Muscle of back (tissue), 13 donors: ENCODE measurements around the gene C6orf89. TPM values are rescaled to one million over a fixed set of nuclear protein-coding genes. Genes with fewer than 3 reads are reported as not detected.

Experiments used
- DNase-seq, 3 donors: peaks; one replicate each; pipeline versions ENCODE4 v3.0.0 to v3.0.0-alpha.2; 2013
- long read RNA-seq, 9 donors: transcript quantifications; one replicate each; lab custom pipeline, GENCODE V29; 2026
- polyA plus RNA-seq, 10 donors: library from polyadenylated mRNA; unstranded; fragments of 120-200 nt; gene quantifications; one replicate each; pipeline ENCODE4 v1.2.1, GENCODE V29; 2013; ENCODE audit not compliant: insufficient read length in 10 of 10

C6orf89 gene, protein sequence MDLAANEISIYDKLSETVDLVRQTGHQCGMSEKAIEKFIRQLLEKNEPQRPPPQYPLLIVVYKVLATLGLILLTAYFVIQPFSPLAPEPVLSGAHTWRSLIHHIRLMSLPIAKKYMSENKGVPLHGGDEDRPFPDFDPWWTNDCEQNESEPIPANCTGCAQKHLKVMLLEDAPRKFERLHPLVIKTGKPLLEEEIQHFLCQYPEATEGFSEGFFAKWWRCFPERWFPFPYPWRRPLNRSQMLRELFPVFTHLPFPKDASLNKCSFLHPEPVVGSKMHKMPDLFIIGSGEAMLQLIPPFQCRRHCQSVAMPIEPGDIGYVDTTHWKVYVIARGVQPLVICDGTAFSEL
- polyA plus RNA-seq: 10 to 100 TPM; 29.5 to 40.8 (median 34.7) TPM
- long read RNA-seq, donor 1, full-length matches to known transcripts: 7 of 7 reads
- long read RNA-seq, donor 1, partial matches to known transcripts: 0 of 7 reads
- long read RNA-seq, donor 1, other reads (novel, unspliced or antisense): 0 of 7 reads
- long read RNA-seq, donor 2, full-length matches to known transcripts: 5 of 5 reads
- long read RNA-seq, donor 2, partial matches to known transcripts: 0 of 5 reads
- long read RNA-seq, donor 2, other reads (novel, unspliced or antisense): 0 of 5 reads
- long read RNA-seq, donor 3: 0 reads
- long read RNA-seq, donor 4, full-length matches to known transcripts: 6 of 6 reads
- long read RNA-seq, donor 4, partial matches to known transcripts: 0 of 6 reads
- long read RNA-seq, donor 4, other reads (novel, unspliced or antisense): 0 of 6 reads
- long read RNA-seq, donor 5, full-length matches to known transcripts: 7 of 88 reads
- long read RNA-seq, donor 5, partial matches to known transcripts: 62 of 88 reads
- long read RNA-seq, donor 5, other reads (novel, unspliced or antisense): 19 of 88 reads
- long read RNA-seq, donor 6, full-length matches to known transcripts: 12 of 12 reads
- long read RNA-seq, donor 6, partial matches to known transcripts: 0 of 12 reads
- long read RNA-seq, donor 6, other reads (novel, unspliced or antisense): 0 of 12 reads
- long read RNA-seq, donor 7, transcript C6orf89-201 (8 exons, 1,309 nt): major isoform, 5 of 5 reads
- long read RNA-seq, donor 7, partial matches to known transcripts: 0 of 5 reads
- long read RNA-seq, donor 7, other reads (novel, unspliced or antisense): 0 of 5 reads
- long read RNA-seq, donor 8, full-length matches to known transcripts: 7 of 14 reads
- long read RNA-seq, donor 8, partial matches to known transcripts: 7 of 14 reads
- long read RNA-seq, donor 8, other reads (novel, unspliced or antisense): 0 of 14 reads
- long read RNA-seq, donor 9, partial matches to known transcripts: 0 of 3 reads
- long read RNA-seq, donor 9, other reads (novel, unspliced or antisense): 0 of 3 reads

- DNase-seq: peak; percentile 98
Observed at GRCh38 chr6:36885461-36886401, at the start of gene C6orf89. TSS of gene C6orf89 (plus strand) at chr6:36885952. CDS start at chr6:36899445, 13,493 bp downstream.

DNA sequence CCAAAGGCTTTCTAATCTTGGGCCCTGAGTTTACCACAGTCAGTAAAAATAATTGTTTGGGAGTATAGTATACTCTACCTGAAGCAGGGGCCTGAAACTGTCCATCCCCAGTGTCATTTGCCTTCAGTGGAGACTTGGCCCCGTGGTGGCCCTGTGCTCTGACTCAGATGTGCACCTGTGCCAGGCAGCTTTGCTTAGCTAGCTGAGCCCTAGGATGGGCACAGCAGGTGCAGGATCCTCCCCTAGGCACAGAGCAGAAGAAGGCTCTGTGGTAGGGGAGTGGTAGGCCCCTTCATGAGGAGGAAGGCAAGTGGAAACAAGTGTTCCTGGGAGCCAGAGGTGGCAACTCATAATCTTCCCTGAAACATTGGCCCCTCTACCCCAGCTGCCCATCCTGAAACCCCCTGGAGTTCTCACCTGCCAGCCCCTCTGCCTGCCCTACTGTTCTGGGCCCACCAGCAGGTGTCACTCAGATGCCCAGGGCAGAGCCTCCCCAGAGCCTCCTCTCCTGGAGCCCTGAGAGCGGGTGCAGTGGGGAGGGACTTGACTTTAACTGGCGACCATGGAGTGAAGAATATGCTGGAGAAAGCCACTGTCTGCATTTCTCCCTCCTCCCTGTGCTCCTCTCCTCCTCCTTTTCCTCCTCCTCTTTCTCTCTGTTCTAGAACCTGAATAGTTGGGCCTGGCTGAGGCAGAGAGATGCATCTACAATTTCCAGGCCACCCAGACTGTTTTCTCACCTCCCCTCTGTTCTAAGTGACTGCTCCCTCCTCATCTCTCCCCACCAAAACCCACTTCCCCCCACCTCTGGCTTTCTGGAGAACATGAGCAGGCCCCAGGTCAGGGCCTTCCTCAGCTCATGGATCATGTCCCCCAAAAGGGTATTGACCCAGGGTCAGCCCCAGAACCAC, 49.4 kb upstream of the C6orf89 start:
- DNase-seq: no peak

DNA sequence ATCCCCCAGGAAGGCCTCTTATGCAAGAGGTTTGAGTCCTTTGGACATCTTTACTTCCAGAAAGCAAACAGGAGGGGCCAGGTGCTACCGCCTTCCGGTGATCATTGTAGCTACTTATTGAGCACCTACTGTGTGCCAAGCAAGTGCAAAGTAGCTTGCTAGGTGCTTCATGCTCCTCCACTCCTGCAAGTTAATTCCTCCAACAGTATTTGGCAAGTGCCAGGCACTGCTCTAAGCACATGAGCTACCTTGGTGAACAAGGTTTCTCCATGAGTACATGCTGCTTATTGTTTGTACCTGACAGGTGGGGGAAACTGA, 48.8 kb upstream of the C6orf89 start:
- DNase-seq: no peak

DNA sequence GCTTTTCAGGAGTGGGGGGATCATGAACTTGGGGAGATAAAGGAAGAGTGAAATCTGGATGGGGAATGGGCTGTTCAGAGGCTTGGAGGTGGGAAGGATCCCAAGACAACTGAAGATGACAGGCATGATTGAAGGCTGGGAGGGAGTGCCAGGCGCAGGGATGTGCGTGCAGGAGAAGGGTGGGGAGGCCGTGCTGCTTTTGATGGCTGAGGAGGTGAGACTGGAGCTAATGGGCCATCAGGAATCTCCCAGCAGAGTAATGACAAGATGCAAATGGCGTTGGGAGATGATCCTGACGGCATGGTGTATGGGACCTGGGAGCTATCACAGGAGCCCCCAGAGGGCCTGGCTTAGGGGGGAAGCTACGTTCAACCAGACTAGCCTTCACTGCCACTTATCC, 48.1 kb upstream of the C6orf89 start:
- no peak for DNase-seq

DNA sequence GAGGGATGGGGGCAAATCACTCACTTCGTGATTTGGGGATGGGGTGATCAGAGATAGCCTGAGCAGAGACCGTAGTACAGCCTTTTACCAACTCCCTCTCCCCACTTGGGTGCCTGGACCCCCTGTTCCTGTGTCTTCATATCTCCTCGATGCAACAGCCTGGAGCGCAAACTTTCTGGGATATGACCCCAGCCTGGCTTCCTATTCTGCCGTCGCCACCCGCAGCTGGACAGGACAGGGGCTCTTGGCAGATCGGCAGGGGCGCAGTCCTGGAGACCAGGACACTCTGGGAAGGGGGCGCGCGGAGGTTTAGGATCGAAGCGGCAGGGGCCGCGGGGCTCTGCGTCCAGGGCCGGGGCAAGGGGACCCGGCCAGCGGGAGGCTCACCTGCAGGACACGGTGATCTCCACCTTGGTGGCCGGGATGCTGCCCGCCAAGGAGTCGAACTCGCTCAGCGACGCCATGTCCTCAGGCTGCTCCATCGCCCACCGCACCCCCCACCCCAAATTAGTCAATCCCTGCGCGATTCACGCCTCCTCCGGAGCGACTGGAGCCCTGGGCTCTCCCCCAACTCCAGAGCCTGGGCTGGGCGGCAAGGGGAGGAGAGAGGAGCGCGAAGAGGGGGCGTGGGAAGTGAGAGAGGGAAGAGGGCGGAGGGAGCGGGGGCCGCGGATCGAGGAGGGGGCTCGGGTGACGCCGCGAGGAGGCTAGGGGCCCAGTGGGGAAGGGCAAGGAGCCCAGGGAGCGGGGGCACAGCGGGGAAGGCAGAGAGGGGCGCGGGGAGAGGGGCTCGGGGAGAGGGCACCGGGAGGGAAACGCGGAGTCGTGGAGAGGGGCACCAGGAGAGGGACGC, 46.6 kb upstream of the C6orf89 start, which contains the start of gene CPNE5:
TSS of gene CPNE5 (minus strand) at position 549 of the 853 bp plus-strand sequence. CDS start at position 482, 67 bp downstream.
- DNase-seq: peak in 1 of 3 donors; percentile 76

GRCh38 chr6:36839749-36840431, 45.9 kb upstream of the C6orf89 start:
- DNase-seq: peak in 2 of 3 donors; percentile 51 to 76

DNA sequence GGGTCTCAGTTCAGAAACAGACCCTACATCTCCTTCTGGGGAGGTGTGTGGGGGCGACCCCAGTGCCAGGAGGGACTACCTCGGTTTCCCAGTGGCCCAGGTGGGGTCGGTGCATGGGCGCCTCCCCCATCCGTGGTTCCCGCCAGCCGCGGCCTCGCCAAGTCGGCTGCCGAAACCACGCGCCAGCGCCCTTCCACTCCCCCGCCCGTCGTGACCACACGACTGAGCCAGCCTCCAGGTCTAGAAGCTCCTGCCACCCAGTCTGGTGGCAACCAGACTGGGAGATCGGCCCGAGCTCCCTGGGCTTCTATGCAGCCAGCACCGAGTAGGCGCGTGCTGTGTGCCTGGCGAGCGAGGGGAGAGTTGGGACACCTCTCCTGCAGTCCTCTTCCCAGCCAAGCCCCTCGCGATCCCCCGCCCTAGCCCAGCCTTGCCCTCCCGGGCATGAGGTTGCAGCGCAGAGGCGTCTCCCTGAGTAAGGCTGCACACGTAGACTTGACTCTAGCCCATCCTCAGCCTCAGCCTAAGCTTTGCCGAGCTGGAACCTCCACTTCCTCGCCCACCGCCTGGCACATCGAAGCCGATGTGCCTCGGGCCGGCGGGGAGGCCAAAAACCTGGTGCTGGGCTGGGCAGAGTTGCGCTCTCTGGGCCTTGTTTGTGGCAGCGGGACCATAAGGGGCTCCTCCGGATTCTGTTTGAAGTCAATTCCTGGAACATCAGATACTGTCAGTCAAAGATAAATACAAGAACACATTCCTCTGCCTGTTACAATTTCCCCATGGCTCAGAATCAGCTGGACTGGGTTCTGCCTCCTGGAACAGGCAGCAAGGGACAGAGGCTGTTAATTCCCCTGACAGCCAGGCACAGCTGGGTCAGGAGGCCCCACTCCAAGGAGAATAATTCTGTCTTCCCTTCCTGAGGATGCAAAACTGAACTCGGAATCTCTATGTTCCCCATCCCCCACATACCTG, 45.0 kb upstream of the C6orf89 start:
- peak in 2 of 3 donors; percentile 44 to 68 for DNase-seq

- DNase-seq: no peak
Observed at GRCh38 chr6:36841756-36842155, 44.0 kb upstream of the C6orf89 start.

DNA sequence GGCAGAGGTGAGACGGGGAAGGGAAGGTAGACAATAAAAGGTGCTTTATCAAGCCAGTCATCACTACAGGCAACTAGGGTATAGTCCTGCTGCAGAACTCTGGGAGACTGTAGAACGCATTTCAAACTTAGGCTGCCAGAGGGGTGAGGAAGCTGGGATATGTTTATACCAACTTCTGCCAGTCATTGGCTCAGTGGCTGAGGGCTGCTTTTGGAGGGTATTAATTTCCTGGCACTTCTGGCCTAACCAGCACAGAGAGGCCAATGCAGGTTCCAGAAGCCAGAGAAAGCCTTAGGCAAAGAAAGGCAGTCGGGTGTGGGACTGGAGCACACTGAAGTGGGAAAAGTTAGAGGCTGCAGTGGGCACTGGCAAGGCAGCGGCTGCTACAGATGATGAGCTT, 42.6 kb upstream of the C6orf89 start:
- DNase-seq: no peak

DNA sequence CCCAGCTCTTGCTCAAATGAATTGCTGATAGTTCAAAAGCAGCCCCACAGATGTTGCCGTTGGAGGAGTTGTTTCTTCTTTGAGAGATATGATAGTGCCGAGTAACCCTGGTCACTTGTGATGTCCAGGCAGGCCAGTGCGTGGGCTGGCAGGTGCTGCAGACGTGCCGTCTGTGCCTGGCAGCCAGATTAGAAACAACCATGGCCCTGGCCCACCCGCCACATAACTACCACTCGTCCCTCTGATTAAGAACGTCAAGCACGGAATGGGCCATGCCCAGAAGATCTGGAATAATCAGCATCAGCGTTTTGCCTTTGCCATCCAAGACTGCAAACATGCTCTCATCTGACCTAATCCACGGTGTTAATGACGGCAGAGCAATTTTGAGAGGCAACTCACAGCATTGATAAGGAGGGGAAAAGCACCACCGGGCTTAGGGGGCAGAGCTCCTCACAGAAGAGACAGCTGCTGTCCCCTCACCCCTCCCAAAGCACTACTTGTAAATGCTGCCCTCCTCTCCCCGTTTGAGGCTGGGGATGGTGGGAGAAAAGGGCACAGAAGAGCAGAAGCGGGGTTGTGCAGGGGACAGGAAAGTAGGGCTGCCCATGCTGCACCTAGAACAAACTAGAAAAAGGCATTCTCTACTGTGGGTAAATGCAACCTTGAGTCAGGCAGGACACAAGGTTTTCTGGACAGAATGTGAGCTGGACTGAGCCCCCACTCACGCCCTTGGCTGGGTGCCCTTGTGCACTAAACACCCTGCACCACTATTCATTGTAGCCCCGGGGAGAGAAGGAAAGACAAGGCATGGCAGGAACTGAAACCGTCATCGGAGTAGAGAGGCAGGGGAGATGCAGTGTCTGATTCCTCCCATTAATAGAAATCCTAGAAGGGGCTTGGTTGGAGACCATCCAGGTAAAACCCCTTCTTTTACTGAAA, 41.3 kb upstream of the C6orf89 start:
- no peak for DNase-seq

GRCh38 chr6:36845233-36845632, 40.5 kb upstream of the C6orf89 start:
- DNase-seq: no peak

GRCh38 chr6:36847152-36847551, 38.6 kb upstream of the C6orf89 start:
- no peak for DNase-seq

DNA sequence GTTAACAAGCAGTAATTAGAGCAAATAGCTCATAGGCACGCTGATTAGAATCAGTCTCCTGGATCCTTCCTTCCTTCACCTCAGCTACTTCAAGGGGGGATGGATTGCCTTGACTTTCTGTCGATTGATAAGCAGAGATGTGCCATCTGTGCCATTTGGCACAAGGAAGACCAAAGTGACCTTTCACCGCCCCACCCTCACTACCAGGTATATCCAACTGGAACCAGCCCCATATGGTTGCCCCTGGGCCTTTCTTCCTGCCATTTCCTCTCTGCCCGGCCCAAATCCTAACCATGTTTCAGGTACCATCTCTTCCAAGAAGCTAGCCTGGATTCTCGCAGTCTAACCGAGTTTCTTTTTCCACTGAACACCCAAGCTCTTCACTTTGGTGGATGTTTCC, 37.8 kb upstream of the C6orf89 start:
- no peak for DNase-seq

DNA sequence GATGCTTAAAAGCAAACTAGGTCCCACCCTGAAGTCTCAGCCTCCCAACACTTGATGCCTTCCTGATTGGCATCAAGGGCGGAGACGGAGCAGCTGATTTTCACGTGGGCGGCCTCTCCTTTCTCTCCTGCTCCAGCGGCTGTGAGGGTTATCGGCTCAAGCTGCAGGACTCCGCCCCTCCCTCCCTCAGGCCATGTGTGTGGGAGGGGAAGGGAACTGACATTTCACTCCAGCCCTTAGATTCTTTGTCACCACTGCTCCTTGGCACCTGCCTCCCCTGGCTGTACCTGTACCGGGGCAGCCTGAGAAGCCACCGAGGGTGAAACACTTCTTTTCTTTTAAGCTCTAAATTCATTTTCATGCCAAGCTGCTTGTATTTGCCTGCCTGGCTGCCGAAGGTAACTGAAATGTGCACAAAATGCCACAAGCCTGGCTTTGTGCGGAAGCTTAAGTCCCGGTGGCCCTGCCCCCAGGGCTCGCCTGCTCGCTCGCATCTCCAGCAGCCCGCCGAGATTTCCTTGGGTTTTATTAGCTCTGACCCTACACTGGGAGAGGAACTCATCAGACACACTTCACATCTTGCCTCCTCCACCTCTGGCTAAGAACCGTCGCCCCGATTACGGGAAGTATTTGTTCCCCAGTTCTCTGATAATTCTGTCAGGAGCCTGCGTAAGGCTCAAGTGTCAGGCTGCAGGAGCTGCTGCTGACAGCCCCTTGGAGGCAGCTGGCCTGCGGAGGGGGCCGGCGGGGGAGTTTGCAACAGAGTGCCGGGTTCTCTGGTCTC, 36.9 kb upstream of the C6orf89 start:
- peak in 1 of 3 donors; percentile 66 for DNase-seq
